HL-60 (cell line): ENCODE measurements around the gene HOXD8.

Experiments used
- DNase-seq, 2 experiments: peaks; one replicate each; pipeline ENCODE4 v3.0.0-alpha.2; 2010 to 2020; ENCODE audit warnings: low read depth in 1 of 2, low spot score in 1 of 2
- H3K27ac ChIP-seq: fragments of 250-450 bp; sonication (Bioruptor Pico); replicated peaks from 2 replicates; pipeline ENCODE4 v1.5.1; 2020; ENCODE audit warnings: mild to moderate bottlenecking, moderate library complexity
- H3K27me3 ChIP-seq: fragments of 250-450 bp; sonication (Bioruptor Pico); 2 replicates; pipeline ENCODE4 v1.5.1; 2021; ENCODE audit warnings: mild to moderate bottlenecking, moderate library complexity; ENCODE audit not compliant: insufficient read depth, poor library complexity, severe bottlenecking
- H3K4me3 ChIP-seq: replicated peaks from 2 replicates; pipeline ENCODE4 v1.5.1; 2011; ENCODE audit warnings: mild to moderate bottlenecking, control low read depth, low read length; ENCODE audit not compliant: insufficient read depth
- GABPA ChIP-seq: IDR thresholded peaks from 2 replicates; pipeline ENCODE4 v1.6.1; 2012; ENCODE audit warnings: low read depth
- POLR2AphosphoS5 ChIP-seq: IDR thresholded peaks from 2 replicates; pipeline ENCODE4 v1.6.1; 2012; ENCODE audit warnings: low read depth
- SPI1 ChIP-seq: IDR thresholded peaks from 2 replicates; pipeline ENCODE4 v1.6.1; 2012; ENCODE audit warnings: low read depth, mild to moderate bottlenecking, borderline replicate concordance
- TF ChIP-seq, protein P1 (sequence below): IDR thresholded peaks from 2 replicates; pipeline ENCODE4 v1.6.1; 2012; ENCODE audit warnings: low read depth; ENCODE audit not compliant: insufficient replicate concordance
- TF ChIP-seq, protein P2 (sequence below): IDR thresholded peaks from one replicate; pipeline ENCODE4 v1.5.1; 2011; ENCODE audit warnings: low read length, control low read depth, inconsistent platforms; ENCODE audit not compliant: insufficient read depth

Gene HOXD8

DNA sequence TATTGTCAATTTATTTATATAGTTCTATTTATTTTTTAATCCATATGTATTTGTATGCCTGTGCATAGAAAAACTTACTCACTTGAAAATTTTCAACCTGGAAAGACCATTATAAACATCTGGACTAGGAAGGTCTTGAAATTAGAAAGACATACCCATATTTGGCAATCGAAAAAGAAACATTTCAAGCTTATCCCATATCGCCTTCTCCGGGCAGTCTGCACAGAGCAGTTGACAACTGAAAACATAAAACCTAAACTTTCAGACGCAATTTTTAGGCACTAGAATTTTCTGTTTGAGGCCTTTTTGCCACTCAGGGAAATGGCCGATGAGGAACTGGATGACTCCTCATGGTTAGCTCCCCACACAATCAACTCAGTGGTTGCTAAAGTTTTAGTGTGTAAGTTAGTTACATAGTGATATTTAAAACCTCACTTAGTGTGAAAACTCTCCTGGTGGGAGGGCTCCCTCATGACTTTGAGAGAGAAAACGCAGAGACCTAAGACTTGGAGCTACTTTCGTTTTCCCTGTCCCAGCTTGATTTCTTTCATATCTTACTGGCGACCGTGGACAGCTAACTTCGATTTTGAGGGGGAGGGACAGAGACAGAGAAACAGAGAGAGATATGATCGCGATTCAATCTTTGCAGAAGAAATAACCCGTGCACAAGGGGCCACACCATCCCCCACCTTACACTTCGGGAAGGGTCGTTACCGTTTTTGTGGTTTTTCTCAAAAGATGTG lies 33.1 kb upstream of the HOXD8 start:
- H3K4me3 ChIP-seq: peak overlapping the region; percentile 50; the same call in 1 of the 2 replicates
- no peak for DNase-seq
- peaks cover 77% of the 10 kb centered on the region for H3K27me3 ChIP-seq
- no peak overlapping the region for H3K27ac ChIP-seq
- TF ChIP-seq, protein P1, sequence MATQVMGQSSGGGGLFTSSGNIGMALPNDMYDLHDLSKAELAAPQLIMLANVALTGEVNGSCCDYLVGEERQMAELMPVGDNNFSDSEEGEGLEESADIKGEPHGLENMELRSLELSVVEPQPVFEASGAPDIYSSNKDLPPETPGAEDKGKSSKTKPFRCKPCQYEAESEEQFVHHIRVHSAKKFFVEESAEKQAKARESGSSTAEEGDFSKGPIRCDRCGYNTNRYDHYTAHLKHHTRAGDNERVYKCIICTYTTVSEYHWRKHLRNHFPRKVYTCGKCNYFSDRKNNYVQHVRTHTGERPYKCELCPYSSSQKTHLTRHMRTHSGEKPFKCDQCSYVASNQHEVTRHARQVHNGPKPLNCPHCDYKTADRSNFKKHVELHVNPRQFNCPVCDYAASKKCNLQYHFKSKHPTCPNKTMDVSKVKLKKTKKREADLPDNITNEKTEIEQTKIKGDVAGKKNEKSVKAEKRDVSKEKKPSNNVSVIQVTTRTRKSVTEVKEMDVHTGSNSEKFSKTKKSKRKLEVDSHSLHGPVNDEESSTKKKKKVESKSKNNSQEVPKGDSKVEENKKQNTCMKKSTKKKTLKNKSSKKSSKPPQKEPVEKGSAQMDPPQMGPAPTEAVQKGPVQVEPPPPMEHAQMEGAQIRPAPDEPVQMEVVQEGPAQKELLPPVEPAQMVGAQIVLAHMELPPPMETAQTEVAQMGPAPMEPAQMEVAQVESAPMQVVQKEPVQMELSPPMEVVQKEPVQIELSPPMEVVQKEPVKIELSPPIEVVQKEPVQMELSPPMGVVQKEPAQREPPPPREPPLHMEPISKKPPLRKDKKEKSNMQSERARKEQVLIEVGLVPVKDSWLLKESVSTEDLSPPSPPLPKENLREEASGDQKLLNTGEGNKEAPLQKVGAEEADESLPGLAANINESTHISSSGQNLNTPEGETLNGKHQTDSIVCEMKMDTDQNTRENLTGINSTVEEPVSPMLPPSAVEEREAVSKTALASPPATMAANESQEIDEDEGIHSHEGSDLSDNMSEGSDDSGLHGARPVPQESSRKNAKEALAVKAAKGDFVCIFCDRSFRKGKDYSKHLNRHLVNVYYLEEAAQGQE: peak; percentile 27
- no peak for TF ChIP-seq GABPA

GRCh38 chr2:176096986-176097819 lies 32.3 kb upstream of the HOXD8 start:
- DNase-seq: peak in 1 of 2 experiments; percentile 72
- Histone ChIP-seq H3K4me3 (peak overlapping the region; percentile 50), H3K27ac (no peak overlapping the region), H3K27me3 (peaks cover 76% of the 10 kb centered on the region)
- TF ChIP-seq, protein P2, sequence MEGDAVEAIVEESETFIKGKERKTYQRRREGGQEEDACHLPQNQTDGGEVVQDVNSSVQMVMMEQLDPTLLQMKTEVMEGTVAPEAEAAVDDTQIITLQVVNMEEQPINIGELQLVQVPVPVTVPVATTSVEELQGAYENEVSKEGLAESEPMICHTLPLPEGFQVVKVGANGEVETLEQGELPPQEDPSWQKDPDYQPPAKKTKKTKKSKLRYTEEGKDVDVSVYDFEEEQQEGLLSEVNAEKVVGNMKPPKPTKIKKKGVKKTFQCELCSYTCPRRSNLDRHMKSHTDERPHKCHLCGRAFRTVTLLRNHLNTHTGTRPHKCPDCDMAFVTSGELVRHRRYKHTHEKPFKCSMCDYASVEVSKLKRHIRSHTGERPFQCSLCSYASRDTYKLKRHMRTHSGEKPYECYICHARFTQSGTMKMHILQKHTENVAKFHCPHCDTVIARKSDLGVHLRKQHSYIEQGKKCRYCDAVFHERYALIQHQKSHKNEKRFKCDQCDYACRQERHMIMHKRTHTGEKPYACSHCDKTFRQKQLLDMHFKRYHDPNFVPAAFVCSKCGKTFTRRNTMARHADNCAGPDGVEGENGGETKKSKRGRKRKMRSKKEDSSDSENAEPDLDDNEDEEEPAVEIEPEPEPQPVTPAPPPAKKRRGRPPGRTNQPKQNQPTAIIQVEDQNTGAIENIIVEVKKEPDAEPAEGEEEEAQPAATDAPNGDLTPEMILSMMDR: peak; percentile 92
- TF ChIP-seq GABPA (no peak), SPI1 (0 out of 2 replicates have a peak, but pooled peaks have one; percentile 4), POLR2AphosphoS5 (no peak)
- TF ChIP-seq, protein P1: no peak

GRCh38 chr2:176097820-176098365 lies 31.6 kb upstream of the HOXD8 start:
- DNase-seq: no peak
- Histone ChIP-seq H3K4me3 (no peak overlapping the region), H3K27ac (no peak overlapping the region), H3K27me3 (peaks cover 83% of the 10 kb centered on the region)
- TF ChIP-seq GABPA: no peak
- TF ChIP-seq POLR2AphosphoS5: no peak
- TF ChIP-seq, protein P1: no peak
- TF ChIP-seq, protein P2: no peak
- TF ChIP-seq SPI1: no peak
